A172 (cell line): ENCODE data around the gene ONECUT3. TPM values are rescaled to one million over a fixed set of nuclear protein-coding genes. Genes with fewer than 3 reads are reported as not detected.

ENCODE experiments used
- total RNA-seq: library from RNA; depleted of rRNA; stranded (reverse); fragments of >200 nt; shearing (Covaris generic); gene quantifications from 2 replicates; pipeline ENCODE4 v1.2.3, GENCODE V29; 2014; rRNA removed

Gene ONECUT3
- total RNA-seq, 1 experiment from 2014 or later, result not detected

Other genes starting within 250 kb of the ONECUT3 start
- gene ADAMTSL5, start 240.5 kb upstream of the ONECUT3 start, total RNA-seq, result 3.9 and 6.4 TPM in 2 replicates
- 0.22 TPM in 1 of 2 replicates, not detected in the other for gene PLK5, start 229.4 kb upstream of the ONECUT3 start, total RNA-seq
- 63.7 and 79.0 TPM in 2 replicates for gene MEX3D, start 185.2 kb upstream of the ONECUT3 start, total RNA-seq
- 158 and 172 TPM in 2 replicates for gene MBD3, start 160.6 kb upstream of the ONECUT3 start, total RNA-seq
- 74.2 and 88.5 TPM in 2 replicates for gene UQCR11, start 148.0 kb upstream of the ONECUT3 start, total RNA-seq
- gene TCF3, start 100.9 kb upstream of the ONECUT3 start, total RNA-seq, result 219 and 238 TPM in 2 replicates
- 8.6 and 12.4 TPM in 2 replicates for gene ATP8B3, start 58.8 kb downstream of the ONECUT3 start, total RNA-seq
- 8.0 and 30.4 TPM in 2 replicates for gene REXO1, start 95.0 kb downstream of the ONECUT3 start, total RNA-seq
- 8.2 and 11.5 TPM in 2 replicates for gene KLF16, start 110.1 kb downstream of the ONECUT3 start, total RNA-seq
- gene ABHD17A, start 132.0 kb downstream of the ONECUT3 start, total RNA-seq, result 72.6 and 120 TPM in 2 replicates
- 2.3 and 3.7 TPM in 2 replicates for gene ADAT3, start 151.9 kb downstream of the ONECUT3 start, total RNA-seq
- gene SCAMP4, start 151.9 kb downstream of the ONECUT3 start, total RNA-seq, result 71.1 and 134 TPM in 2 replicates
- 83.5 and 88.1 TPM in 2 replicates for gene CSNK1G2, start 187.7 kb downstream of the ONECUT3 start, total RNA-seq